HG03095 (cell line): ENCODE results near the gene SARS1.
"Not testable (repeated sequence)": the region's sequence is repeated elsewhere in the genome, so short reads cannot be mapped to it uniquely, and the experiment has no call there.

ENCODE experiments used
- ATAC-seq: cut with Tn5 transposase; IDR thresholded peaks from one replicate; pipeline ENCODE4 v1.9.1; 2021; ENCODE audit warnings: moderate library complexity; ENCODE audit not compliant: unreplicated experiment

Gene SARS1

DNA sequence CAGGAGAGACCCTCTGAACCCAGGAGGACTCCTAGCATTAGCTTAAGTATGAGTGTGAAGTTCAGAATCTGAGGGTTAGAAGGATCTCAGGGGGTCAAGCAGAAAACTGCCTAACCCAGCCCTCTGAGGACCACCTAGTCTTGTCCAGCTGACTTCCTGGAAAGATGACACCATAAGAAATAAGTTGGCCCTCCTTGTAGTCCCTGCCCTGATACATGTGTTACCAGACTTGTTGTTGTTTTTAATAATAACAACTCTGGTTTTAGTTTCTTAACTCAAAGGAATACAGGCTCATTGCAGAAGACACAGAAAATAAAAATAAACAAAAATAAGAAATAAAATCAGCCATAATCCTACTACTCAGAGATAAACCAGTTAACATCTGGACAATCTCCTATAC lies 21.8 kb upstream of the SARS1 start:
- no peak for ATAC-seq

- no peak for ATAC-seq
These were observed 21.3 kb upstream of the SARS1 start for GRCh38 chr1:109192433-109192832.

GRCh38 chr1:109193653-109194590 lies 19.8 kb upstream of the SARS1 start:
- peak; percentile 52 for ATAC-seq

DNA sequence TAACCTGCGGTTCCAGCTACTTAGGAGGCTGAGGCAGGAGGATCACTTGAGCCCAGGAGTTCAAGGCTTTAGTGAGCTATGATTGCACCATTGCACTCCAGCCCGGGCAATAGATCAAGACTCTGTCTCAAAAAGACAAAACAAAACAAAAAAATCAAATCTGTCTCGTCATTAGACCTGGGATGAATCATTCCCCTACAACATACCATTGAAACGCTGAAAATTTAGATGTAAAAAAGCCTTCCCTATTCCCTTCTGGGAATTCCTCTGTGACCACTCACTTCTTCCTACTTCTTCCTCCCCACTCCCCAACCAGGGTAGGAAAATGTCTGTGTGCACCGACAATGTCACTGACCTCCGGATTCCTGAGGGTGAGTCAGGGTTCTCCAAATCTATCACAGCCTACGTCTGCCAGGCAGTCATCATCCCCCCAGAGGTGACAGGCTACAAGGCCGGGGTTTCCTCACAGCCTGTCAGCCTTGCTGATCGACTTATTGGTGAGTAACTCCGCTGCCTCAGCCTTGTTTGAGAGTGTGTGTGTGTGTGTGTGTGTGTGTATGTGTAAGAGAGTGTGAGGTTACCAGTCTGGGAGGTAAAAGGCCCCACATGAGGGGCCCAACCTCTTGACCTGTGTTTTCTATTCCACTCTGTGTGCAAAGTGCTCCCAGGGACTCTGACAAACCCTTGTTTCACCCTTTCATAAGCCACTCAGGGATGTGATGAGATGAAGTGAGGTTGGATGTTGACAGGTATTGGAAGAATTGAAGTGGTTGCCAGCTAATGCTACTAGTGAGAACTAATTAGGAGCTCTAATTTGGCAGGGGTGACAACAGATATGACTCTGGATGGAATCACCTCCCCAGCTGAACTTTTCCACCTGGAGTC lies 16.3 kb upstream of the SARS1 start:
- no peak for ATAC-seq

GRCh38 chr1:109198043-109198695 lies 15.5 kb upstream of the SARS1 start:
- ATAC-seq = no peak

GRCh38 chr1:109198745-109199144 lies 15.0 kb upstream of the SARS1 start:
- ATAC-seq = no peak

GRCh38 chr1:109199710-109200109 lies 14.0 kb upstream of the SARS1 start:
- no peak for ATAC-seq

DNA sequence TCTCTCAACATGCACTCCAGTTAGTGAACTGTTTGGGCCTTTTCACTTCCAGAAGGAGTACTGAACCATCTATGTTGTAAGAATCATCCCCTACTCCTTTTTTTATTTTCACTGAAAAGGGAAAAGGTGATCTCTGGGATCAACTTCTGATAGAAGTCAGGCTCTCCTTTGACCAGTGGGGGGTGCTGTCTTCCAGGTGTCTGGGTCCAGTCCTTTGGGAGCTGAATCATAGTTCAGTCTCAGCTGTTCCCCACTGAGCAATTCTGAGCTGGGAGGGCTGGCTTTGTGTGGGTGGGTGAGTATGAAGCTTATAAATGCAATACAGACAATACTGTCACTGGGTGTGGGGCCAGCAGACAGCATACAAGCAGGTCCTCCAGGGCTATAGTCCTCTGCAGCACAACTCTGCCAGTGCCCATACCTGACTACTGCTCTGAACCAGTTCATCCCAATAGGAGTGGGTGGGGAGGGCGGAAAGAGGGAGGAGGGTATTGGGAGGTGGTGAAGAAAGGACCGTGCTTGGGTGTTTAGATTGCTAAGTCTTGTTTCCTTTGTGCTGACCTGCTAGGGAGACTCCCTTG lies 12.5 kb upstream of the SARS1 start:
- no peak for ATAC-seq

DNA sequence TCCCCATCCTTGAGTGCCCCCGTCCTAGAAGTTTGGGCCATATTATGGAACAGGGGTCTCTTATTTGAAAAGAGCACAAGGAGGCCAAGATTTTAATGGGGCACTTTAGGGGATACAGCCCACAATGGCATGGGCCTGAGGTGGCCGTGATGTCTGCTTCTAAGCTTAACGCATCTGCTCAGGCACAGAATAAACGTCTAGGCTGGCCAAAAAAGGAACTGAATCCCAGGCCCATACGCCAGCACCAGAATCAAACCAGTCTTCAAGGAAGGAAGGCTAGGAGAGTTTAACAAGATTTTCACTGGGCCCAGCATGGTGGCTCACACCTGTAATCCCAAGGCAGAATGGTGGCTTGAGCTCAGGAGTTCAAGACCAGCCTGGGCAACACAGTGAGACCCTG lies 9.2 kb upstream of the SARS1 start:
- ATAC-seq = no peak

DNA sequence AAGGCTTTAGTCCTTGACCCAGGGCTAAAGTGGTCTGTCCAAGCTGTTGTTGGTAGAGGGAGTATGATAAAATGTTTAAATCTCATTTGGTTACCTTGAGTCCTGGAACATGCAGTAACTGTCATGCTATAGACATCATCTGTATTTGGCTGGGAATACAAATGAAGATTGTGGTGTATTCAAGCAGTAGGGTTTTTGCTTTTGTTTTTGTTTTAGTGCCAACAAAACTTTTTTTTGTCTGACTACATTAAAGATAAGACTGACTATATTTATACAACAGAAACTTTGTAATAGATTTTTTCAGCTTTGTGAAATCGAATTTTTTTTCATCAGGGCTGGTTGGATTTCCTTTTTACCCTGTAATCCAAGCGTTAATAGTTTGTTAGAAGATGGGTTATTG lies 7.4 kb upstream of the SARS1 start:
- ATAC-seq = no peak

DNA sequence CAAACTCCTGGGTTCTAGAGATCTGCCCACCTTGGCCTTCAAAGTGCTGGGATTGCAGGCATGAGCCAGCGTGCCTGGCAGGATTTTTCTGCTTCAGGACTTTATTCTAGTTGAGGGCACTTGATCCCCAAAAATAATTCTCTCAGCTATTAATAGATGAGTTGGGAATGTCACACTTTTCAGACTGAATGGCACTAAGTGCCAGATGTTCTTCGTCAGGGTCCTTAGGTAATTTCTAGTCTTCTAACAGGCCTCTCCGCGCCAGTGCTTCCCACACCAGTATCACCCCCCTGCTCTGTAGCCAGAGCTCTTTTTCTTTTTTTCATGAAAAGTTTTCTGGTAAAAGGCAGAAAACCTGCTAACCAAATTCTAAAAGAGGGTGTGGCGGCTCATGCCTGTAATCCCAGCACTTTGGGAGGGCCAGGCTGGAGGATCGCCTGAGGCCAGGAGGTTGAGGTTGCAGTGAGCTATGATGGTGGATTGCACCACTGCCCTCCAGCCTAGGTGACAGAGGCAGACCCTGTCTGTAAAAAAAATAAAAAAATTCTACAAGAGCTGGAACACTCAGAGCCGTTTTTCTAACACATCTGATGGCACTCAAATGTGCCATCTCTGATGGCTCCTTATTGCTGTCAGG lies 6.1 kb upstream of the SARS1 start:
- ATAC-seq = no peak

DNA sequence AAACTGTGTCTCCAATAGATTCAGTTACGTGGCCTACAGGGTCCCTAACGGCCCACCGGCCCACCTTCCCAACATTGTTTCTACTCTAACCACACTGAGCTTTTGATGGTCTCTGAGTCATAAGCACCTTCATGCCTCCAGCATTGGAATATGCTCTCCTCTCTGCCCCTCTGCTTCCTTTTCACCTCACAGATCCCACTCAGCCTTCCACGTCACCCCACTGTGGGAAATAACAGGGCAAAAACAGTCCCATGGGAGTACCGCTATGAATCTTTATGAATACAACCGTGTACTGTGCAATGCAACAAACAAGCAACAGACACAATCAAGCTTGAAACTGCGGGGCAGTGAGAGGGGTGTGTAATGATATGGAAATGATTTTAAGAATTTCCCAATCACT lies 5.3 kb upstream of the SARS1 start:
- no peak for ATAC-seq

- no peak for ATAC-seq
These were observed 4.8 kb upstream of the SARS1 start for GRCh38 chr1:109208836-109209463.

DNA sequence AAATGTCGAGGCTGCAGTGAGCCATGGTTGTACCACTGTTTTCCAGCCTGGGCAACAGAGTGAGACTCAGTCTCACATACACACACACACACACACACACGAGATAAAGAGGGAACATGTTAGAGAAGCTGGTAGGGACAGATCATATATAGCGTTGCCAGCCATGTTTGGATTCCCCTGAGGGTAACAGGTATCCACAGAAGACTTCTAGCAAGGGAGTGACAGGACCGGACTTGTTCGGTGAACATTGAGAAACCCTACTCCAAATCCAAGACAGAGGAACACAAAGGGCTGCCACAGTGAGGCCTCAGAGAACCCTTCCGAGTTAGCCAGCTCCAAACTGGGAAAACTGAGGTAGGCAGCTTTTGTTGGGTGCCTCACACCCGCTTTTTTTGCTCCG lies 3.7 kb upstream of the SARS1 start:
- ATAC-seq = no peak

DNA sequence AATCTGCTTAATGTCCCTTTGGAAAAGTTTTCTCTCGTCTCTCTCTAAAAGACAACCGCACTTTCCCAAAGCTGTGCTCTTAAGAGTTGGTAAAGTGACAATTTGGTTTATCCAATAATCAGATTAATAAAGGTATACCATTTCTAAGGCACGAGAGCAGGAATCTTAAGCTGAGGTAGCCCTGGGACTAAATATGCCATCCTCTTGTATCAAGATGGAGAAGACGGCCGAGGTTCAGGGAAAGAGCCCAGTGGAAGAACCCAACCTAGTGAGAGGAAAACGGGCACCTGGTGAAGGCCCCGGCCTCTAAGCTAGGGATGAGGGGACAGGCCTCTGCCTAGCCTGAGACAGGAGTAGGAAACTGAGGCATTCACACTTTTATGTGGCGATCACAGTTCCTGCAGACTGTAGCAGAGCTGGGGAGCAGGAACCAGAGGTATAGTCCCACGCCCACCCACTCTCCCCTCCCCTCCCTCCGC lies 334 bp upstream of the SARS1 start:
- ATAC-seq = no peak

- no peak for ATAC-seq
These were observed 1.2 kb downstream of the SARS1 start for GRCh38 chr1:109214695-109215623.

GRCh38 chr1:109216662-109217061 lies 2.9 kb downstream of the SARS1 start:
- no peak for ATAC-seq

- no peak for ATAC-seq
These were observed 4.8 kb downstream of the SARS1 start for GRCh38 chr1:109218516-109218915.

DNA sequence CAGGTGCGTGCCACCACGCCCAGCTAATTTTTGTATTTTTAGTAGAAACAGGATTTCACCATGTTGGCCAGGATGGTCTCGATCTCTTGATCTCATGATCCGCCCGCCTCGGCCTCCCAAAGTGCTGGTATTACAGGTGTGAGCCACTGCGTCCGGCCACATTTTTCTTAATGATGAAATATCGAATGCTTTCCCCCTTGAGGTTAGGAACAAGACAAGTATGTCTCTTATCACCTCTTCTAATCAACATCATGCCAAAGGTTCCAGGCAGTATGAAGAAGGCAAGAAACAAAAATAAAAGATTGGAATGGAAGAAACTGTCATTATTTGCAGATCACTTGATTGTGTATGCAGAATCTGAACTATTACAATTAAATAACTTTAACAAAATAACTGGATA lies 7.5 kb downstream of the SARS1 start:
- not testable (repeated sequence) for ATAC-seq
